Measurements from ENCODE around the gene RGS19.

The RGS19 gene

GRCh38 chr20:64032706-64033624 lies 46.4 kb downstream of the RGS19 start:
- no peak for DNase-seq

GRCh38 chr20:64031822-64032314 lies 47.5 kb downstream of the RGS19 start:
- DNase-seq = no peak

- no peak for DNase-seq
These were observed 48.8 kb downstream of the RGS19 start for GRCh38 chr20:64030371-64031134.

GRCh38 chr20:64029293-64030117 lies 49.8 kb downstream of the RGS19 start:
- DNase-seq = no peak

GRCh38 chr20:64027981-64028685 lies 51.2 kb downstream of the RGS19 start:
- no peak for DNase-seq

- DNase-seq = no peak
These were observed 53.4 kb downstream of the RGS19 start for GRCh38 chr20:64025826-64026412.

- no peak for DNase-seq
These were observed 54.1 kb downstream of the RGS19 start for GRCh38 chr20:64025101-64025825.

GRCh38 chr20:64024141-64024990 lies 55.0 kb downstream of the RGS19 start:
- no peak for DNase-seq

- no peak for DNase-seq
These were observed 55.8 kb downstream of the RGS19 start for GRCh38 chr20:64023361-64024140.
